Kidney (tissue), 22 donors: ENCODE measurements around the gene AMTN. TPM values are rescaled to one million over a fixed set of nuclear protein-coding genes. Genes with fewer than 3 reads are reported as not detected.

ENCODE experiments used
- DNase-seq, 5 donors: peaks; one replicate each; pipeline ENCODE4 v3.0.0-alpha.2; 2013 to 2020
- FAIRE-seq: peaks from 2 replicates; lab custom pipeline; 2012; peaks lifted over from hg19 to GRCh38; lab: Jason Lieb, UNC
- H3K27ac ChIP-seq, 2 donors: one replicate each; pipeline ENCODE4 v1.7.0; 2013; ENCODE audit warnings: low read depth in 2 of 2, low read length in 2 of 2, inconsistent platforms in 1 of 2
- H3K27me3 ChIP-seq: one replicate; pipeline ENCODE4 v1.7.1; 2013; ENCODE audit warnings: low read length, inconsistent platforms; ENCODE audit not compliant: control insufficient read depth, insufficient read depth
- H3K36me3 ChIP-seq, 3 donors: one replicate each; pipeline versions ENCODE4 v1.7.0 to v1.7.1; 2013; ENCODE audit warnings: low read length in 3 of 3, control low read depth in 1 of 3, inconsistent platforms in 1 of 3; ENCODE audit not compliant: insufficient read depth in 3 of 3, control insufficient read depth in 2 of 3
- H3K4me1 ChIP-seq, 3 donors: one replicate each; pipeline versions ENCODE4 v1.7.0 to v1.7.1; 2013; ENCODE audit warnings: low read length in 3 of 3, inconsistent platforms in 1 of 3, low read depth in 1 of 3; ENCODE audit not compliant: control insufficient read depth in 2 of 3, insufficient read depth in 2 of 3
- H3K4me3 ChIP-seq, 3 donors: one replicate each; pipeline versions ENCODE4 v1.7.0 to v1.8.1; 2013; ENCODE audit warnings: low read length in 3 of 3, control low read depth in 1 of 3, inconsistent platforms in 1 of 3
- H3K9ac ChIP-seq, 3 donors: one replicate each; pipeline versions ENCODE4 v1.7.0 to v1.7.1; 2013; ENCODE audit warnings: low read length in 3 of 3, control low read depth in 1 of 3, inconsistent platforms in 1 of 3
- H3K9me3 ChIP-seq, 3 donors: one replicate each; pipeline versions ENCODE4 v1.7.0 to v1.7.1; 2013; ENCODE audit warnings: low read length in 3 of 3, control low read depth in 1 of 3, inconsistent platforms in 1 of 3; ENCODE audit not compliant: control insufficient read depth in 2 of 3, insufficient read depth in 1 of 3
- CTCF ChIP-seq: IDR thresholded peaks from 3 replicates; pipeline ENCODE4 v1.5.1; 2012; ENCODE audit warnings: mild to moderate bottlenecking, moderate library complexity, borderline replicate concordance; ENCODE audit not compliant: insufficient read depth; ENCODE audit errors: extremely low read depth
- intact Hi-C: fragments of 100-400 bp; cut with DNase I; formaldehyde crosslinking; loops from one replicate; pipeline ENCODE4 v1.11.1; 2022
- long read RNA-seq, 10 donors: library from polyadenylated mRNA in 1 of 10; unstranded in 1 of 10; transcript quantifications; one replicate each; pipeline ENCODE4 v2.0.0 and lab custom pipeline, GENCODE V29; 2021 to 2026
- polyA plus RNA-seq: library from polyadenylated mRNA; stranded (reverse); fragments of 350-450 nt; fragmentation: Illumina TruSeq; extraction: RNeasy Lipid Tissue Mini Kit (QIAGEN cat#74804); gene quantifications from one replicate; pipeline ENCODE4 v1.2.3, GENCODE V29; 2014; ENCODE audit warnings: low read depth, low replicate concordance; ENCODE audit not compliant: insufficient read depth
- total RNA-seq: library from RNA; stranded (reverse); fragmentation: NEBNext Ultra II Directional; extraction: Animal tissue kit (Norgen Biotek cat#: 25700); gene quantifications from one replicate; pipeline ENCODE4 v1.2.1, GENCODE V29; 2021
- donor health status: control.
- donor health status: control.
- donor health status: control.
- donor health status: control.
- donor health status: control.
- donor health status: DM: yes; HTN: yes; CAD: no.
- donor health status: Normal renal cell carcinoma (clear cell type).

Gene AMTN
- total RNA-seq (not detected), polyA plus RNA-seq (not detected)
- long read RNA-seq, donor 1: 0 reads
- long read RNA-seq, donor 2: 0 reads
- long read RNA-seq, donor 3: 0 reads
- long read RNA-seq, donor 4: 0 reads
- long read RNA-seq, donor 5: 0 reads
- long read RNA-seq, donor 6: 0 reads
- long read RNA-seq, donor 7: 0 reads
- long read RNA-seq, donor 8: 0 reads
- long read RNA-seq, donor 9: 0 reads
- long read RNA-seq, donor 10: 0 reads

GRCh38 chr4:70518269-70518668 is at the start of gene AMTN:
Gene AMTN (plus strand): TSS chr4:70518569. CDS start chr4:70518778, 209 bp downstream.
- intact Hi-C loops: no loop called here
- H3K27ac ChIP-seq: no peak within 1 kb of the TSS
- H3K9me3 ChIP-seq: no peaks in the 10 kb centered on the region
- DNase-seq (no peak), FAIRE-seq (no peak)
- no peak within 1 kb of the TSS for H3K9ac ChIP-seq
- no peak for TF ChIP-seq CTCF
- H3K4me1 ChIP-seq: no peaks in the 10 kb centered on the region
- H3K27me3 ChIP-seq: no peaks in the 10 kb centered on the region
- H3K4me3 ChIP-seq: no peak within 1 kb of the TSS
- H3K36me3 ChIP-seq: no peaks in the 10 kb centered on the region

- no peak for TF ChIP-seq CTCF
- Histone ChIP-seq H3K36me3 (no peaks in the 10 kb centered on the region), H3K4me1 (no peaks in the 10 kb centered on the region), H3K9ac (no peak within 1 kb of the TSS), H3K9me3 (no peaks in the 10 kb centered on the region), H3K27me3 (no peaks in the 10 kb centered on the region), H3K4me3 (no peak within 1 kb of the TSS), H3K27ac (no peak within 1 kb of the TSS)
- FAIRE-seq (no peak), DNase-seq (no peak)
- intact Hi-C loops: no loop called here
Observed at GRCh38 chr4:70471897-70472296, 46.5 kb upstream of the AMTN start, which contains the start of gene MUC7. Gene MUC7 (plus strand): TSS chr4:70472197. CDS start chr4:70474022, 1,825 bp downstream.

GRCh38 chr4:70473679-70474078 is 44.7 kb upstream of the AMTN start:
- H3K9me3 ChIP-seq: no peaks in the 10 kb centered on the region
- no peak overlapping the region for H3K27ac ChIP-seq
- no peak overlapping the region for H3K9ac ChIP-seq
- no peaks in the 10 kb centered on the region for H3K27me3 ChIP-seq
- FAIRE-seq: no peak
- H3K4me1 ChIP-seq: no peaks in the 10 kb centered on the region
- no peak overlapping the region for H3K4me3 ChIP-seq
- H3K36me3 ChIP-seq: no peaks in the 10 kb centered on the region
- no peak for DNase-seq
- TF ChIP-seq CTCF: no peak
- intact Hi-C loops: no loop called here
